ENCODE data around the gene C19orf18.
A peak's percentile ranks its signal among the peaks of the same experiment; 100 is the strongest.

C19orf18 gene

GRCh38 chr19:57947419-57948134 lies 26.8 kb downstream of the C19orf18 start, which contains the start of gene ZNF256:
Gene ZNF256 (minus strand): TSS chr19:57947706. CDS start chr19:57947474, 232 bp downstream.
- DNase-seq (ENCODE audit: low spot score): peak; percentile 98

- DNase-seq (ENCODE audit: low spot score): peak; percentile 7
Observed at GRCh38 chr19:57947088-57947418, 27.3 kb downstream of the C19orf18 start.

DNA sequence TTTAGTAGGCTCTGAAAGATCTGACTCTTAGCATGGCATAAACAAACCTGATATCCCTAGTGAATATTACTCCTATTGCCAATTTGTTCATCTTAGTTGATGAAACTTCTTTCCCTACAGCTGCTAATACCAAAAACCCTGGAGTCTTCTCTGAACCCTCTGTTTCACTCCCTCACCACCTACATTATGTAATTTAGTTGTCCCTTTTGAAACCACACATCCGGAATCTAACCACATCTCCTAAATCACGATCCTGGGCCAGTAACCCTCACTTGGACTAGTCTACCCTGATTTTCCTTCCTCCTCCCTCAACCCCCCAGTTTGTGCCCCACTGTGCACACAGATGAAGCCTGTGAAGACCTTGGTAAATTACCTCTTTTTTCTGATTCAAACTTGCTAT lies 28.0 kb downstream of the C19orf18 start:
- no peak for DNase-seq (ENCODE audit: low spot score)

DNA sequence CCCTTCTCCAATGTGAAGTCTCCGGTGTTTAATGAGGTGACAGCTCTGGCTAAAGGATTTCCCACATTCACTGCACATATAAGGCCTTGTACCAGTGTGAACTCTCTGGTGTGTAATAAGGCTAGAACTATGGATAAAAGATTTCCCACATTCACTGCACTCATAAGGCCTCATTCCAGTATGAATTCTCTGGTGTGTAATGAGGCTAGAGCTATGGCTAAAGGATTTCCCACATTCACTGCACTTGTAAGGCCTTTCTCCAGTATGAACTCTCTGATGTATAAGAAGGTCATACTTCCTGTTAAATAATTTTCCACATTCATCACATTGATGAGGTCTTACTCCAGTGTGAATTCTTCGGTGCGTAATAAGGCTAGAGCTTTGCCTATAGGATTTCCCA lies 32.7 kb downstream of the C19orf18 start:
- DNase-seq (ENCODE audit: low spot score): no peak

DNA sequence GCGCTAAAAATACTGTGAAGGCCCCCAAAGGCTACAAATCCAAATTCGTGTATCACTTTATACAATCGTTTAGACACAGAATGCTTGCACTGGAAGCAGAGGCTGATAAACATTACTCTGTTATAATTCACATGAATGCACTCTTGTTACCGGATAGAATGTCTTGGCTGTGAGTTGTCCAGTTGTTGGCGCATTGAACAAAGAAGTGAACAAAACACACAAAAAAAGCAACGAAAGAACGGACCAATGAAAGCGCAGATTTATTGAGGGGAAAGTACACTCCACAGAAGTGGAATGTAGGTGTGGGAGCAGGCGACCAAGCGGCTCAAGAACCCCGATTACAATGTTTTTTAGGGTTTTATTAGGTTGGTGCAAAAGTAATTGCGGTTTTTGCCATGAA lies 38.6 kb downstream of the C19orf18 start:
- no peak for DNase-seq (ENCODE audit: low spot score)

DNA sequence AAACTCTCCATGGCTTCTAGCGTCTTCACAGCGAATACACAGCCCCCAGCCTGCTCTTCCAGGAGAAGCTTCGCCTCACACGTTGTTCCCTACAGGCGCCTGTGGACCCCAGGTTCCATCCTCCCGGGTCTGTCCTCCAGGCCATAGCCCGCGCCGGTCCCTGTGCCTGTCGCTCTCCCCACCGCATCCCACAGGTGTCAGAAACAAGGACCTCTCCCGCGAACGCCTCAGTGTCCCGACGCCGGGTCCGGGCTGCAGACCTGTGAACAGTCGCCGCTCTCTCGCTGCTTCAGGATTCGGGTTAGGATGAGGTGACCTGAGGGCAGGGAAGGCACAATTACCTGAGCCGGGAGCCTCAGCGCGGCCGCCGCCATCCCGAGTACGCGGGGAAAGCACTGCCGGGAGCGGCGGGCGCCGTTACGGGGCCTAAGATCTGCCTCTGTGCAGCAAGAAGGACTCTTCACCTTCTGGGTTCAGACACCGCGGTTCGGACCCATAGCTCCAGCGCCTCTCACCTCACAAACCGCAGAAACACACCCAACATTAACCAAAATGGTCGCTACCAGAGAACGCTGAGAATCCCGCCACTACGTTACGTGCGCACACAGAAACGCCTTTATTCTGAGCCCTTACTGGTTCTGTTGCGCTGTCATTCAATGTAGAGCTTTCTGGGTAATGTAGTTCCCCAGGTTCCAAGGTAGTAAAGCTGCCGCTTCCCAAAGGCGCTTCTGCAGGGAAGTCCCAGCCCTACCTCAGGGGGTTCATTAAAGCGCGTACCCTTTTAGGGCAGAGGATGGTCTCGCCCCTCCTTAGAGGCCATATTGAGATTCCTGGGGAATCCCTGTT lies 39.3 kb downstream of the C19orf18 start, which contains the start of gene ZNF418:
Gene ZNF418, minus strand, starts transcription at position 583 of the 846 bp plus-strand sequence. CDS start 1,580 bp downstream, outside the sequence.
- peak; percentile 70 for DNase-seq (ENCODE audit: low spot score)

GRCh38 chr19:57927587-57927986 lies 46.7 kb downstream of the C19orf18 start:
- no peak for DNase-seq (ENCODE audit: low spot score)

GRCh38 chr19:57916168-57916995 lies 58.0 kb downstream of the C19orf18 start, which contains the start of gene ZNF417:
Gene ZNF417 (minus strand): TSS chr19:57916592. CDS start chr19:57916411, 181 bp downstream.
- peak; percentile 91 for DNase-seq (ENCODE audit: low spot score)

GRCh38 chr19:57914531-57914930 lies 59.8 kb downstream of the C19orf18 start:
- no peak for DNase-seq (ENCODE audit: low spot score)

Measured in AG08396 (cell line).